K562 (cell line): Measurements from ENCODE around the gene LRRC4B. TPM values are rescaled to one million over a fixed set of nuclear protein-coding genes. Genes with fewer than 3 reads are reported as not detected.

Source experiments
- ATAC-seq: fragments of 200-7000 bp; cut with Tn5 transposase; 3 replicates; pipeline ENCODE4 v1.9.1; 2020; ENCODE audit warnings: moderate library complexity
- BruUV-seq: library from RNA; stranded (reverse); fragments of 400-500 nt; replicated peaks from 2 replicates; lab custom pipeline; 2021; lab: Mats Ljungman, UMichigan
- CTCF ChIA-PET: fragments of 300-600 bp; formaldehyde crosslinking; extraction: SDS; loops from one replicate; lab custom pipeline; 2021; ENCODE audit warnings: low intra/inter-chr PET ratio; lab: Yijun Ruan, JAX
- POLR2A ChIA-PET: fragments of 300-600, 350-650 bp; sonication (Branson Sonifier 250); formaldehyde crosslinking; extraction: SDS; loops from one replicate; lab custom pipeline; 2021; ENCODE audit warnings: antibody characterized with exemption, inconsistent platforms; lab: Yijun Ruan, JAX
- DNase-seq, 4 experiments: peaks; one replicate each; pipeline versions ENCODE4 v3.0.0 to v3.0.0-alpha.2; 2011 to 2018; ENCODE audit warnings: low spot score in 3 of 4, mixed read lengths in 3 of 4; ENCODE audit errors: extremely low read depth in 1 of 4
- FAIRE-seq: peaks from 2 replicates; lab custom pipeline; 2011; peaks lifted over from hg19 to GRCh38; lab: Jason Lieb, UNC
- H2AFZ ChIP-seq: 2 replicates; pipeline ENCODE4 v1.6.0; 2011; ENCODE audit warnings: low read depth, low read length, control low read depth, inconsistent platforms
- H3K27ac ChIP-seq: fragments of 200-600 bp; 3 replicates; pipeline ENCODE4 v1.8.0; 2011; ENCODE audit warnings: low read depth, mild to moderate bottlenecking, control low read depth, inconsistent platforms, low read length, moderate library complexity, mixed read lengths; ENCODE audit errors: extremely low read depth
- H3K27me3 ChIP-seq, 2 experiments: fragments of 300-600 bp in 1 of 2; 2 replicates in 1 of 2; 3 replicates in 1 of 2; pipeline versions ENCODE4 v1.6.0 to v1.8.0; 2011; ENCODE audit warnings: inconsistent platforms in 2 of 2, low read length in 2 of 2, mild to moderate bottlenecking in 1 of 2, mixed read lengths in 1 of 2, moderate library complexity in 1 of 2; ENCODE audit not compliant: control insufficient read depth in 2 of 2, insufficient read depth in 2 of 2
- H3K36me3 ChIP-seq: fragments of 300-600 bp; 3 replicates; pipeline ENCODE4 v1.8.0; 2011; ENCODE audit warnings: mild to moderate bottlenecking, low read length, inconsistent platforms; ENCODE audit not compliant: control insufficient read depth, insufficient read depth
- H3K4me1 ChIP-seq, 2 experiments: fragments of 200-600 bp in 1 of 2; replicated peaks in 1 of 2; 2 replicates in 1 of 2; 3 replicates in 1 of 2; pipeline versions ENCODE4 v1.5.1 to v1.8.0; 2011; ENCODE audit warnings: inconsistent platforms in 2 of 2, low read length in 2 of 2, mild to moderate bottlenecking in 1 of 2, mixed read lengths in 1 of 2, moderate library complexity in 1 of 2; ENCODE audit not compliant: control insufficient read depth in 2 of 2, insufficient read depth in 2 of 2
- H3K4me2 ChIP-seq: 2 replicates; pipeline ENCODE4 v1.6.1; 2011; ENCODE audit warnings: low read length, control low read depth, inconsistent platforms, mixed read lengths; ENCODE audit not compliant: insufficient read depth
- H3K4me3 ChIP-seq: fragments of 200-600 bp; sonication (generic), shearing (Covaris generic); 2 replicates; pipeline ENCODE4 v1.5.1; 2016; ENCODE audit warnings: control low read depth, inconsistent platforms
- H3K79me2 ChIP-seq: fragments of 200-600 bp; 3 replicates; pipeline ENCODE4 v1.8.0; 2011; ENCODE audit warnings: low read length, inconsistent platforms; ENCODE audit not compliant: control insufficient read depth, insufficient read depth
- H3K9ac ChIP-seq, 2 experiments: 2 replicates each; pipeline versions ENCODE4 v1.6.0 to v1.6.1; 2011; ENCODE audit warnings: low read depth in 2 of 2, low read length in 2 of 2, control low read depth in 1 of 2, inconsistent platforms in 1 of 2, mild to moderate bottlenecking in 1 of 2, mixed read lengths in 1 of 2; ENCODE audit not compliant: insufficient read depth in 1 of 2
- H3K9me1 ChIP-seq: one replicate; pipeline ENCODE4 v1.6.0; 2011; ENCODE audit warnings: inconsistent platforms, mild to moderate bottlenecking, low read length, moderate library complexity; ENCODE audit not compliant: control insufficient read depth, insufficient read depth
- H3K9me3 ChIP-seq: replicated peaks from 2 replicates; pipeline ENCODE4 v1.5.1; 2011; ENCODE audit warnings: low read depth, low read length, inconsistent platforms; ENCODE audit not compliant: control insufficient read depth, insufficient read depth
- H4K20me1 ChIP-seq: replicated peaks from 2 replicates; pipeline ENCODE4 v1.6.1; 2011; ENCODE audit warnings: low read length, inconsistent platforms, mixed read lengths; ENCODE audit not compliant: control insufficient read depth, insufficient read depth
- CTBP1 ChIP-seq: fragments of 450-650 bp; IDR thresholded peaks from 2 replicates; pipeline ENCODE4 v1.6.1; 2016; ENCODE audit warnings: borderline replicate concordance
- DMBX1 ChIP-seq: fragments of 250-450 bp; sonication (Bioruptor Pico); IDR thresholded peaks from 2 replicates; pipeline ENCODE4 v1.8.0; 2022; ENCODE audit warnings: inconsistent platforms, mild to moderate bottlenecking, moderate library complexity, borderline replicate concordance
- GATAD2B ChIP-seq: fragments of 450-650 bp; IDR thresholded peaks from 2 replicates; pipeline ENCODE4 v1.6.1; 2017; ENCODE audit warnings: mild to moderate bottlenecking, borderline replicate concordance
- GTF3C2 ChIP-seq: IDR thresholded peaks from 3 replicates; pipeline ENCODE4 v1.6.1; 2011; ENCODE audit warnings: borderline replicate concordance, mild to moderate bottlenecking, moderate library complexity; ENCODE audit not compliant: insufficient read length; ENCODE audit errors: extremely low read depth
- KAT7 ChIP-seq: sonication (generic); formaldehyde crosslinking; IDR thresholded peaks from 2 replicates; pipeline ENCODE4 v1.8.0; 2022; ENCODE audit warnings: missing genetic modification reagents, mild to moderate bottlenecking, borderline replicate concordance
- KDM1A ChIP-seq, 2 experiments: fragments of 450-650 bp; IDR thresholded peaks; 2 replicates each; pipeline ENCODE4 v1.6.1; 2016; ENCODE audit warnings: mild to moderate bottlenecking in 2 of 2
- NFATC3 ChIP-seq: fragments of 450-650 bp; IDR thresholded peaks from 2 replicates; pipeline ENCODE4 v1.6.1; 2017; ENCODE audit warnings: mild to moderate bottlenecking
- PCBP2 ChIP-seq: fragments of 200-400 bp; formaldehyde crosslinking; IDR thresholded peaks from 2 replicates; pipeline ENCODE4 v1.6.1; 2018; ENCODE audit warnings: low read length, low read depth, mild to moderate bottlenecking, moderate library complexity; ENCODE audit not compliant: poor library complexity, severe bottlenecking
- POLR2G ChIP-seq: fragments of 200-400 bp; formaldehyde crosslinking; IDR thresholded peaks from 2 replicates; pipeline ENCODE4 v1.6.1; 2017; ENCODE audit warnings: low read depth, mild to moderate bottlenecking, antibody characterized with exemption, low read length, moderate library complexity
- RBM14 ChIP-seq: fragments of 200-400 bp; formaldehyde crosslinking; IDR thresholded peaks from 2 replicates; pipeline ENCODE4 v1.6.1; 2018; ENCODE audit warnings: low read depth, mild to moderate bottlenecking, low read length, moderate library complexity, borderline replicate concordance; ENCODE audit not compliant: insufficient read depth
- RBM25 ChIP-seq: fragments of 200-400 bp; formaldehyde crosslinking; IDR thresholded peaks from 2 replicates; pipeline ENCODE4 v1.6.1; 2018; ENCODE audit warnings: low read length, low read depth, moderate library complexity; ENCODE audit not compliant: severe bottlenecking
- SNRNP70 ChIP-seq: fragments of 200-400 bp; formaldehyde crosslinking; optimal IDR thresholded peaks from 2 replicates; pipeline ENCODE3; 2017; ENCODE audit warnings: low read depth, low read length
- ZBTB33 ChIP-seq: sonication (generic); formaldehyde crosslinking; IDR thresholded peaks from 2 replicates; pipeline ENCODE4 v1.8.1; 2023; ENCODE audit warnings: mild to moderate bottlenecking, missing genetic modification reagents
- ZBTB34 ChIP-seq: fragments of 250-450 bp; sonication (Bioruptor Pico); IDR thresholded peaks from 2 replicates; pipeline ENCODE4 v1.8.0; 2021; ENCODE audit warnings: mild to moderate bottlenecking, moderate library complexity
- ZNF143 ChIP-seq: sonication (generic); formaldehyde crosslinking; IDR thresholded peaks from 2 replicates; pipeline ENCODE4 v1.9.0; 2022; ENCODE audit warnings: mild to moderate bottlenecking, missing genetic modification reagents
- WGBS: fragments of 100-300 bp; shearing (Covaris generic); methylation state at CpG from one replicate; pipeline ENCODE4 v1.1.6; 2016; ENCODE audit warnings: low coverage, mixed read lengths; ENCODE audit not compliant: insufficient coverage; ENCODE audit errors: missing lambda C conversion rate; 5-methylcytosine and 5-hydroxymethylcytosine counted together
- in situ Hi-C: fragments of 300-500 bp; cut with MboI; formaldehyde crosslinking; loops from 4 replicates; pipeline ENCODE4 v1.15.0; 2018; ENCODE audit warnings: inconsistent platforms, mixed read lengths
- intact Hi-C: fragments of 100-400 bp; cut with micrococcal nuclease; formaldehyde crosslinking; loops from 2 replicates; pipeline ENCODE4 v1.14.2; 2022
- polyA plus RNA-seq, 8 experiments: library from polyadenylated mRNA; depleted of rRNA in 4 of 8; stranded (reverse) in 5 of 8; unstranded in 3 of 8; fragments of >200 nt; fragmentation: Nextera tagmentation in 2 of 8; fragmentation: Illumina TruSeq in 1 of 8; extraction: Ambion mirVana in 2 of 8; extraction: Trizol in 1 of 8; gene quantifications; 2 replicates each; pipeline versions ENCODE4 v1.2.1 to v1.2.3, GENCODE V29; 2011 to 2014; ENCODE audit warnings: inconsistent platforms in 1 of 8, missing spikeins in 1 of 8
- total RNA-seq, 7 experiments: library from RNA; depleted of rRNA in 6 of 7; stranded (reverse); fragments of >200 nt in 6 of 7; fragmentation: Illumina TruSeq in 2 of 7; extraction: Trizol in 2 of 7; gene quantifications; 2 replicates each; pipeline versions ENCODE4 v1.2.1 to v1.2.3, GENCODE V29; 2011 to 2021; ENCODE audit warnings: low replicate concordance in 1 of 7

The LRRC4B gene
- total and polyA plus RNA-seq, 9 of the 15 experiments (the other 6 are each of a cell fraction or from before 2014, with no cell fraction given): 0.18 to 9.6 (median 2.9) TPM; not detected in 2

- in situ Hi-C loops (no loop called here), intact Hi-C loops (no loop called here)
- no peaks in the 10 kb centered on the region for H3K9me1 ChIP-seq
- no peak overlapping the region for H3K9ac ChIP-seq
- no peak overlapping the region for H3K4me2 ChIP-seq
- H3K27ac ChIP-seq: no peak overlapping the region
- ATAC-seq (no peak), DNase-seq (no peak), FAIRE-seq (no peak)
- ChIA-PET POLR2A (no interaction called here), CTCF (interaction anchor here (0.7 kb wide), 1 partner anchor 371 kb away, joined by 3 read pairs; no protein-coding TSS in a partner anchor)
- H4K20me1 ChIP-seq: no peaks in the 10 kb centered on the region
- no TSS peak for BruUV-seq
- no peaks in the 10 kb centered on the region for H3K9me3 ChIP-seq
- no peaks in the 10 kb centered on the region for H3K36me3 ChIP-seq
- WGBS: 86% methylated on average over 35 of the region's 87 CpGs
- H3K79me2 ChIP-seq: no peaks in the 10 kb centered on the region
- no peaks in the 10 kb centered on the region for H3K27me3 ChIP-seq
- no peak overlapping the region for H3K4me3 ChIP-seq
- H2AFZ ChIP-seq: no peak overlapping the region
- H3K4me1 ChIP-seq: peaks cover 0 to 36% of the 10 kb centered on the region in 2 experiments; a peak in 2 of 5 replicates
- TF ChIP-seq KDM1A (IDR thresholded peaks at IDR 0.05) (no peak), SNRNP70 (no peak), RBM14 (no peak), PCBP2 (no peak), NFATC3 (no peak), ZBTB34 (CRISPR knock-in tag) (no peak), KAT7 (CRISPR knock-in tag) (no peak), DMBX1 (CRISPR knock-in tag) (no peak), RBM25 (no peak), ZBTB33 (CRISPR knock-in tag) (peak; percentile 85), ZNF143 (CRISPR knock-in tag) (no peak; the same call in 1 of the 2 replicates), POLR2G (peak; percentile 60), CTBP1 (no peak), GATAD2B (no peak), GTF3C2 (no peak)
Measured at GRCh38 chr19:50518091-50519005, 49.9 kb downstream of the LRRC4B start.
